ENCODE results near the gene TSSK6.

TSSK6 gene

DNA sequence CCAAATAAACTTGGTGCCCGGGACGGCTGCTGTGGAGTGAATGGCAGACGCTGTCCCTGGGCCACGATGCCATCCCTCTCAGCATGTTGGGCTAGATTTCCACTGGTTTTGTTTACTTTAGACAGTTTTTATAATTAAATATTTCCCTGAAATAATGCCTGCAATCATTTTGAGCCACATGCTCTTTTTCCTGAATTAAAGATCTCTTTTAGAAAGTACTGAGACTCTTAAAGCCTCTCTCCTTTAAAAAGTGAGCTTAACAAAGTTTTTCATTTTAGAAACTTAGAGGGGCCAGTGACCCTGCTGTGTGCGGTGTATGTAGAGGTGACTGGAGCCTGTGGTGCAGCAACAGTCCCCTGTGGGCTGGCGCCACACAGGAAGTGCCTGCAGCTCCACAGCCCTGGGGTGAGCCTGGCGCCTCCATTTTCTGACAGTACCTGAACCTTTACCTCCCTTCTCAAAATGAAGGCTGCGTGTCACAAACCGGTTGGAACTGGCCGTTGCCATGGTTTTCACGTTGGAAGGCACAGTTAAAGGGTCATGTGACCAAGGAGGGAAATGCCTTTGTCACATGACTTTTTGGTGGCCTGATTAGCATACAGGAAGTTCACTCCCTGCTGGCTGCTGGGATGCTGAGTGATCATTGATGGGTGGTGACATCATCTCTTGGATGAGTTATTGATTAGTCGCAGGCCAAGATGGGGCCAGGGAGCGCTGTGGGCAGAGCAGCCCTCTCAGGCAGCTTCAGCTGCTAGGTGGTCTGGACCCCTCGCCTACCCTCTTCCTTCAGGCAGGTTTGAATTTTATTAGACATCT, 26.3 kb downstream of the TSSK6 start:
- peak; percentile 65 for TF ChIP-seq TEAD4 (IDR thresholded peaks at IDR 0.05)
- TF ChIP-seq, protein P1, sequence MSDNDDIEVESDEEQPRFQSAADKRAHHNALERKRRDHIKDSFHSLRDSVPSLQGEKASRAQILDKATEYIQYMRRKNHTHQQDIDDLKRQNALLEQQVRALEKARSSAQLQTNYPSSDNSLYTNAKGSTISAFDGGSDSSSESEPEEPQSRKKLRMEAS (IDR thresholded peaks at IDR 0.05) = 0 out of 2 replicates have a peak, but pooled peaks have one; percentile 24
- TF ChIP-seq, protein P2, sequence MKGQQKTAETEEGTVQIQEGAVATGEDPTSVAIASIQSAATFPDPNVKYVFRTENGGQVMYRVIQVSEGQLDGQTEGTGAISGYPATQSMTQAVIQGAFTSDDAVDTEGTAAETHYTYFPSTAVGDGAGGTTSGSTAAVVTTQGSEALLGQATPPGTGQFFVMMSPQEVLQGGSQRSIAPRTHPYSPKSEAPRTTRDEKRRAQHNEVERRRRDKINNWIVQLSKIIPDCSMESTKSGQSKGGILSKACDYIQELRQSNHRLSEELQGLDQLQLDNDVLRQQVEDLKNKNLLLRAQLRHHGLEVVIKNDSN (IDR thresholded peaks at IDR 0.05) = peak; percentile 96
- TF ChIP-seq TCF12 (IDR thresholded peaks at IDR 0.05; ENCODE audit: low read depth) = no peak
- peak; percentile 91 for TF ChIP-seq YY1 (IDR thresholded peaks at IDR 0.05; ENCODE audit: low read depth)
- TF ChIP-seq TAF1 (IDR thresholded peaks at IDR 0.05; ENCODE audit: low read depth) = no peak

DNA sequence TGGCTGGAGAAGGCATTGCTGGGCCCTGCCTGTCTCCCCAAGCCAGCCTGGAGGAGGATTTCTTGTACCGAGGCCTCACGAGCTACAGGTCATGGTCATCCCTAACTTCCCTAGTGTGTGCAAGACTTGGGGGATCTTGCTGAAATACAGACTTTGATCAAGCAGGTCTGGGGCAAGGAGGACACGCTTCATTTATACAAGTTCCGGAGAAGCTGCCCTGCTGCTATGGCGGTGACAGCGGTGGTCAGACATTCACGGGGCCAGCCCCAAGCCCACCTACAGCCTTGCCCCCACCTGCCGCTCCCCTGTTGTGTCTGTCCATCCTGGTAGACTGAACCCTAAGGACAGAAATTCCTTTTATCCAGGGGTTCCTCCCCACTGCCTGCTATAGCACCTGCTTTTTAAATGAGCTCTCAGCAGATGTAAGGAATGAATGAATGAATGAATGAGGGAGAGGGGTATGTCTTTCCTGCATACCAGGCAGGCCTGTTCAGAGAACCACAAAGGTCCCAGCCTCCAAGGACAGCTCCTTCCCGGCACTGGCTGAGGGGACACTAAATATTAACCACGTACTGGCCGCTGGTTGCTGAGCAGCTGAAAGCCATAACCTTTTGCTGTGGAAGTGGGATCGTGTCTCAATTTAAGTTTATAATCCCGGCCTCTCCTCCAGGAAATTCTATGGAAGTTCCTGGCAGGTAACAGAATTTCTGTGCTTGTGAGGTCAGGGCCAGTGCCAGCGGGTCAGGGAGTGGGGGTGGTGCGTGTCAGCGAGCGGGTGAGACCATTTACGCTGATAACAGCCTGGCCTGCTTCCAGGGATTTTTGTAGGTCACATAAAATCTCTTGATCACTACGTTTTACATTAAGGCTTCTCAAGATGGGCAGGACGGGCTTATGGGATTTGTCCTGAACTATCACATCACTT, 27.1 kb downstream of the TSSK6 start:
- TF ChIP-seq, protein P2 (IDR thresholded peaks at IDR 0.05) = no peak
- TF ChIP-seq TEAD4 (IDR thresholded peaks at IDR 0.05) (no peak), EGR1 (IDR thresholded peaks at IDR 0.05) (no peak)

DNA sequence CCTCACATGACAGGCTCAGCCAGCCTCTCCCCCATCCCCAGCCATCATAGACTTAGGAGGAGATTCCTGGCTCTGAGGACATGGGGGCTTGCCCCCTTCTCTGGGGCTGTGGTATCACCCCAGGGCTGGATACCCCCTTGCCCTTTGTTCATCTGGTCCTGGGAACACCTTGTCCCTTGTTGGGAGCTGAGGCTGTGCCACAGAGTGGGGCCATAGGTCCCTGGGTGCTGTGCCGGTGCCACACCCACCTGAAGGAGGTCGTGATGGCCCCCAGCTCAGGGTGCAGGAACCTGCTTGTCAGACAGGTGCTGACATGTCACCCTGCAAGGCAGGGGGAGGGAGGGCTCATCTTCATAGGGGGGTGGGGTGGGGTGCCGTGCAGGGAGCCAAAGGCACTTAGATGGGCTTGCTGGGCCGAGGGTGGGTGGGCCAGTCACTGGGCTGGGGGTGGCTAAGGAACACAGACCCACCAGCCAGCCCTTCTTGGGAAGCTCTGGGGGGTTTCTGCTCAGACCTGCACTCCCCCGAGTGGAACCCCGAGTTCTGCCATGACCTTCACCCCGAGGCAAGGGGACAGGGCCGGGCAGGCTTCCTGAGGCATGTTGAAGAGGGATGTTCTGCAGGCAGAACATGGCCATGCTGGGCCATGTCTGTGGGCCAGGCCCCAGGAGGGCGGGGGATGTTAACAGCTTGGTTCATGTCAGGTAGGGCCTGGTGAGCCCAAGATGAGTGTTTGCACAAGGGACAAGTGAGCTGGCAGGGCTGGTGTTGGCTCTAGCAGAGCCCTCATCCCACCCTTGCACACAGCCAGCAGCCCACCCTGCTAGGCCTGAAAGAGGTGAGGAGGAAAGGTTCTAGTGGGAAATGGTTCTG, 28.0 kb downstream of the TSSK6 start:
- TF ChIP-seq EP300 (IDR thresholded peaks at IDR 0.05; ENCODE audit: borderline replicate concordance) = no peak
- no peak for TF ChIP-seq CREB1 (IDR thresholded peaks at IDR 0.05; ENCODE audit: low read depth)
- no peak for TF ChIP-seq ZBTB7A (IDR thresholded peaks at IDR 0.05; ENCODE audit: low read depth)
- no peak for TF ChIP-seq FOXM1 (IDR thresholded peaks at IDR 0.05; ENCODE audit: borderline replicate concordance, low read depth)
- no peak for TF ChIP-seq TEAD4 (IDR thresholded peaks at IDR 0.05)
- TF ChIP-seq, protein P2 (IDR thresholded peaks at IDR 0.05) = no peak
- no peak for TF ChIP-seq NFIC (IDR thresholded peaks at IDR 0.05)
- TF ChIP-seq, protein P1 (IDR thresholded peaks at IDR 0.05) = no peak
- no peak for TF ChIP-seq YY1 (IDR thresholded peaks at IDR 0.05; ENCODE audit: low read depth)
- TF ChIP-seq, protein P3, sequence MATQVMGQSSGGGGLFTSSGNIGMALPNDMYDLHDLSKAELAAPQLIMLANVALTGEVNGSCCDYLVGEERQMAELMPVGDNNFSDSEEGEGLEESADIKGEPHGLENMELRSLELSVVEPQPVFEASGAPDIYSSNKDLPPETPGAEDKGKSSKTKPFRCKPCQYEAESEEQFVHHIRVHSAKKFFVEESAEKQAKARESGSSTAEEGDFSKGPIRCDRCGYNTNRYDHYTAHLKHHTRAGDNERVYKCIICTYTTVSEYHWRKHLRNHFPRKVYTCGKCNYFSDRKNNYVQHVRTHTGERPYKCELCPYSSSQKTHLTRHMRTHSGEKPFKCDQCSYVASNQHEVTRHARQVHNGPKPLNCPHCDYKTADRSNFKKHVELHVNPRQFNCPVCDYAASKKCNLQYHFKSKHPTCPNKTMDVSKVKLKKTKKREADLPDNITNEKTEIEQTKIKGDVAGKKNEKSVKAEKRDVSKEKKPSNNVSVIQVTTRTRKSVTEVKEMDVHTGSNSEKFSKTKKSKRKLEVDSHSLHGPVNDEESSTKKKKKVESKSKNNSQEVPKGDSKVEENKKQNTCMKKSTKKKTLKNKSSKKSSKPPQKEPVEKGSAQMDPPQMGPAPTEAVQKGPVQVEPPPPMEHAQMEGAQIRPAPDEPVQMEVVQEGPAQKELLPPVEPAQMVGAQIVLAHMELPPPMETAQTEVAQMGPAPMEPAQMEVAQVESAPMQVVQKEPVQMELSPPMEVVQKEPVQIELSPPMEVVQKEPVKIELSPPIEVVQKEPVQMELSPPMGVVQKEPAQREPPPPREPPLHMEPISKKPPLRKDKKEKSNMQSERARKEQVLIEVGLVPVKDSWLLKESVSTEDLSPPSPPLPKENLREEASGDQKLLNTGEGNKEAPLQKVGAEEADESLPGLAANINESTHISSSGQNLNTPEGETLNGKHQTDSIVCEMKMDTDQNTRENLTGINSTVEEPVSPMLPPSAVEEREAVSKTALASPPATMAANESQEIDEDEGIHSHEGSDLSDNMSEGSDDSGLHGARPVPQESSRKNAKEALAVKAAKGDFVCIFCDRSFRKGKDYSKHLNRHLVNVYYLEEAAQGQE (IDR thresholded peaks at IDR 0.05; ENCODE audit: low read depth) = no peak
- TF ChIP-seq EGR1 (IDR thresholded peaks at IDR 0.05) = no peak
- TF ChIP-seq TAF1 (IDR thresholded peaks at IDR 0.05; ENCODE audit: low read depth) = no peak
- TF ChIP-seq CEBPB (IDR thresholded peaks at IDR 0.05) = no peak

DNA sequence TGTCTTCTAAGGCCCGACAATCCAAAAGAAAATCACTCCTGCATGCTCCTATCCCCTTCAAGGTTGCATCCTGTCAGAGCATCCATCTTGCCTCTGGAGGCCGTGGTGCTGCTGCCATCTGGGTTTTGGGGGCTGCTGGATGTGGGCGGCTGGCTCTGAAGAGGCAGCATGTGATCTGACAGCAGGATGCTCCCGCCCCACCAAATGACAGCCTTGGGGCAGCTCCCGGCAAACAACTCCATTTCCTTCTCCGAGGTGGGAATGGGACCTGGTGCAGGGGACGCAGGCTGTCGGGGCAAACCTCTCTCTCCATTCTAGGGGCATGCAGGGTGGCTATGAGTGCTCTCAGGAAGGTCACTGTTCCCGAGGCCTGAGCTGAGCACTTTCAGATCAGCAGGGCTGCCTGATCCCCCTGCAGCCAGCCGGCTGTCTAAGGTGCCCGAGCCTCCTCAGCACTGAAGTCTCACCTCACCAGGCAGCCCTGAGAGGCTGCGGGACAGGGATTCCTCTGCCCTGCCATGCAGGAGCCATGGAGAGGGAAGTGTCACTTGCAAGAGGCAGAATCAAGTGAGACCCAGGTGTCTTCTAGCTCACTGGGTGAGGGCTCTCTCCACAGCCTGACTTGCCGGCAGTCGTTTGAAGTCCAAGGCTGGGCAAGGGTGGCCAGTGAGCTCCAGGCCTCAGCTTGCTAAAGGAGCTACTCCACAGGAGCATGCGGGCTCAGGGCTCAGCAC, 28.8 kb downstream of the TSSK6 start:
- TF ChIP-seq TCF12 (IDR thresholded peaks at IDR 0.05; ENCODE audit: low read depth) (no peak), RAD21 (IDR thresholded peaks at IDR 0.05; ENCODE audit: low read depth) (no peak), TAF1 (IDR thresholded peaks at IDR 0.05; ENCODE audit: low read depth) (no peak), ZBTB7A (IDR thresholded peaks at IDR 0.05; ENCODE audit: low read depth) (no peak), FOXM1 (IDR thresholded peaks at IDR 0.05; ENCODE audit: borderline replicate concordance, low read depth) (no peak), EP300 (IDR thresholded peaks at IDR 0.05; ENCODE audit: borderline replicate concordance) (no peak), YY1 (IDR thresholded peaks at IDR 0.05; ENCODE audit: low read depth) (no peak), CREB1 (IDR thresholded peaks at IDR 0.05; ENCODE audit: low read depth) (no peak), NFIC (IDR thresholded peaks at IDR 0.05) (no peak)
- TF ChIP-seq, protein P2 (IDR thresholded peaks at IDR 0.05) = no peak
- TF ChIP-seq, protein P1 (IDR thresholded peaks at IDR 0.05) = no peak

DNA sequence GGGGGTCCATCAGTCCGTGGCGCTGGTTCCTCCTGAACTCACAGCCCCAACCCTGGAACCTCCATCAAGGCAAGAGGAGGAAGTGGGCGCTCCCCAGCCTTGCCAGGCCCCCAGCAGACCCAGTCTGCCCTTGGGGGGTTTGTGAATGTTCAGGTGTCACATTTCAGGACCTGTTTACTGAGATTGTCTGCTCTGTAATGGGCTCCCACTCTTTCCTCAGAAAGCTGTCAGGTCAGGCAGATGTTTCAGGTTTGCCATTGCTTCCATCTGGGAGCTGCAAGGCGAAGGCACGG, 29.4 kb downstream of the TSSK6 start:
- TF ChIP-seq ZBTB7A (IDR thresholded peaks at IDR 0.05; ENCODE audit: low read depth) = no peak
- TF ChIP-seq, protein P2 (IDR thresholded peaks at IDR 0.05) = no peak
- no peak for TF ChIP-seq TEAD4 (IDR thresholded peaks at IDR 0.05)
- no peak for TF ChIP-seq YY1 (IDR thresholded peaks at IDR 0.05; ENCODE audit: low read depth)
- no peak for TF ChIP-seq CREB1 (IDR thresholded peaks at IDR 0.05; ENCODE audit: low read depth)
- TF ChIP-seq, protein P3 (IDR thresholded peaks at IDR 0.05; ENCODE audit: low read depth) = no peak
- TF ChIP-seq TAF1 (IDR thresholded peaks at IDR 0.05; ENCODE audit: low read depth) = no peak
- TF ChIP-seq RAD21 (IDR thresholded peaks at IDR 0.05; ENCODE audit: low read depth) = no peak
- TF ChIP-seq CEBPB (IDR thresholded peaks at IDR 0.05) = no peak
- no peak for TF ChIP-seq EP300 (IDR thresholded peaks at IDR 0.05; ENCODE audit: borderline replicate concordance)
- TF ChIP-seq FOXM1 (IDR thresholded peaks at IDR 0.05; ENCODE audit: borderline replicate concordance, low read depth) = no peak
- no peak for TF ChIP-seq EGR1 (IDR thresholded peaks at IDR 0.05)
- TF ChIP-seq TCF12 (IDR thresholded peaks at IDR 0.05; ENCODE audit: low read depth) = no peak
- no peak for TF ChIP-seq NFIC (IDR thresholded peaks at IDR 0.05)

All from Ishikawa (cell line).